Colonic mucosa (tissue), 4 donors: ENCODE data around the gene CBLC. TPM values are rescaled to one million over a fixed set of nuclear protein-coding genes. Genes with fewer than 3 reads are reported as not detected.
"Not testable (repeated sequence)": the region's sequence is repeated elsewhere in the genome, so short reads cannot be mapped to it uniquely, and the experiment has no call there.

Source experiments
- DNase-seq: peaks from one replicate; pipeline ENCODE4 v3.0.0-alpha.2; 2020
- H3K27ac ChIP-seq: fragments of 200-600 bp; one replicate; pipeline ENCODE4 v1.8.0; 2021
- H3K27me3 ChIP-seq: fragments of 200-600 bp; one replicate; pipeline ENCODE4 v1.8.0; 2021
- H3K36me3 ChIP-seq: fragments of 200-600 bp; one replicate; pipeline ENCODE4 v1.8.0; 2021
- H3K4me1 ChIP-seq: fragments of 200-600 bp; one replicate; pipeline ENCODE4 v1.8.0; 2021; ENCODE audit warnings: mild to moderate bottlenecking
- H3K4me3 ChIP-seq: fragments of 200-600 bp; one replicate; pipeline ENCODE4 v1.8.0; 2021
- H3K9ac ChIP-seq, 2 donors: one replicate each; pipeline ENCODE4 v1.7.0; 2013; ENCODE audit warnings: control low read depth in 2 of 2, low read depth in 2 of 2, low read length in 2 of 2
- H3K9me3 ChIP-seq: fragments of 200-600 bp; one replicate; pipeline ENCODE4 v1.8.0; 2021
- CTCF ChIP-seq: fragments of 200-600 bp; IDR thresholded peaks from one replicate; pipeline ENCODE4 v1.8.0; 2022; ENCODE audit warnings: antibody characterized with exemption, mild to moderate bottlenecking
- intact Hi-C: fragments of 100-400 bp; cut with DNase I; formaldehyde crosslinking; loops from one replicate; pipeline ENCODE4 v1.14.1; 2022
- total RNA-seq, 2 donors: library from RNA; stranded (reverse); fragmentation: NEBNext Ultra II Directional in 1 of 2; extraction: Animal tissue kit (Norgen Biotek cat#: 25700) in 1 of 2; gene quantifications; one replicate each; pipeline ENCODE4 v1.2.1, GENCODE V29; 2021
- donor health status: healthy.
- donor health status: DM: no; HTN: no; CAD: no.
- donor health status: DM: no; HTN: no; CAD: no.

CBLC gene
- total RNA-seq, 2 donors from 2014 or later = 65.6 to 78.0 TPM

- Histone ChIP-seq H3K27me3 (no peaks in the 10 kb centered on the region), H3K36me3 (no peaks in the 10 kb centered on the region), H3K4me1 (no peaks in the 10 kb centered on the region), H3K27ac (no peak overlapping the region), H3K4me3 (no peak overlapping the region), H3K9me3 (no peaks in the 10 kb centered on the region), H3K9ac (no peak overlapping the region)
- intact Hi-C loops = no loop called here
- no peak for DNase-seq
- TF ChIP-seq CTCF = no peak
Observed at GRCh38 chr19:44820648-44821609, 43.2 kb downstream of the CBLC start.

- Histone ChIP-seq H3K27me3 (no peaks in the 10 kb centered on the region), H3K9me3 (no peaks in the 10 kb centered on the region), H3K9ac (no peak overlapping the region), H3K4me3 (no peak overlapping the region), H3K27ac (no peak overlapping the region), H3K36me3 (no peaks in the 10 kb centered on the region), H3K4me1 (no peaks in the 10 kb centered on the region)
- intact Hi-C loops = no loop called here
- TF ChIP-seq CTCF = no peak
- DNase-seq = no peak
Observed at GRCh38 chr19:44822177-44822576, 44.5 kb downstream of the CBLC start.

- H3K27ac ChIP-seq = no peak overlapping the region
- H3K9ac ChIP-seq = peak overlapping the region in 1 of 2 donors; percentile 35
- TF ChIP-seq CTCF = no peak
- H3K36me3 ChIP-seq = no peaks in the 10 kb centered on the region
- DNase-seq = no peak
- H3K4me1 ChIP-seq = no peaks in the 10 kb centered on the region
- intact Hi-C loops = no loop called here
- H3K27me3 ChIP-seq = no peaks in the 10 kb centered on the region
- H3K4me3 ChIP-seq = no peak overlapping the region
- H3K9me3 ChIP-seq = no peaks in the 10 kb centered on the region
Observed at GRCh38 chr19:44822670-44823372, 45.1 kb downstream of the CBLC start.

- no peak for TF ChIP-seq CTCF
- intact Hi-C loops = no loop called here
- no peak overlapping the region for H3K27ac ChIP-seq
- no peaks in the 10 kb centered on the region for H3K4me1 ChIP-seq
- H3K27me3 ChIP-seq = no peaks in the 10 kb centered on the region
- H3K9ac ChIP-seq = no peak overlapping the region
- DNase-seq = no peak
- no peaks in the 10 kb centered on the region for H3K36me3 ChIP-seq
- H3K4me3 ChIP-seq = no peak overlapping the region
- no peaks in the 10 kb centered on the region for H3K9me3 ChIP-seq
Observed at GRCh38 chr19:44823373-44823698, 45.6 kb downstream of the CBLC start.

- H3K27me3 ChIP-seq = no peaks in the 10 kb centered on the region
- no peak overlapping the region for H3K9ac ChIP-seq
- no peaks in the 10 kb centered on the region for H3K36me3 ChIP-seq
- intact Hi-C loops = no loop called here
- DNase-seq = no peak
- no peaks in the 10 kb centered on the region for H3K9me3 ChIP-seq
- no peak overlapping the region for H3K27ac ChIP-seq
- H3K4me3 ChIP-seq = no peak overlapping the region
- TF ChIP-seq CTCF = no peak
- H3K4me1 ChIP-seq = no peaks in the 10 kb centered on the region
Observed at GRCh38 chr19:44824761-44825160, 47.1 kb downstream of the CBLC start.

- DNase-seq, H3K4me3 ChIP-seq, H3K9me3 ChIP-seq, H3K27ac ChIP-seq, intact Hi-C loops, H3K27me3 ChIP-seq, H3K9ac ChIP-seq, H3K36me3 ChIP-seq, H3K4me1 ChIP-seq: not testable (repeated sequence)
Observed at GRCh38 chr19:44832875-44833274, 55.2 kb downstream of the CBLC start.

GRCh38 chr19:44834399-44834798 lies 56.7 kb downstream of the CBLC start:
- H3K27me3 ChIP-seq, H3K36me3 ChIP-seq, DNase-seq, H3K4me1 ChIP-seq, H3K4me3 ChIP-seq, H3K9ac ChIP-seq, intact Hi-C loops, H3K9me3 ChIP-seq, H3K27ac ChIP-seq: not testable (repeated sequence)
